MM.1S (cell line): ENCODE results near the gene NDUFAF3.

Source experiments
- DNase-seq: peaks from one replicate; pipeline ENCODE4 v3.0.0-alpha.2; 2015
- H2AFZ ChIP-seq: fragments of 300-600 bp; sonication (generic); 2 replicates; pipeline ENCODE4 v1.6.0; 2016; ENCODE audit warnings: antibody characterized with exemption, low read length
- H3F3A ChIP-seq: fragments of 300-600 bp; sonication (generic); 2 replicates; pipeline ENCODE4 v1.6.1; 2016; ENCODE audit warnings: mild to moderate bottlenecking, antibody characterized with exemption, low read length, moderate library complexity, mixed read lengths; ENCODE audit not compliant: insufficient read depth
- H3K27ac ChIP-seq: fragments of 300-600 bp; sonication (generic); 2 replicates; pipeline ENCODE4 v1.5.1; 2016; ENCODE audit warnings: mild to moderate bottlenecking, low read length
- H3K27me3 ChIP-seq: fragments of 300-600 bp; sonication (generic); replicated peaks from 2 replicates; pipeline ENCODE4 v1.6.0; 2016; ENCODE audit warnings: low read length; ENCODE audit not compliant: insufficient read depth
- H3K36me3 ChIP-seq: fragments of 300-600 bp; sonication (generic); replicated peaks from 2 replicates; pipeline ENCODE4 v1.6.1; 2016; ENCODE audit warnings: mild to moderate bottlenecking, low read length, mixed read lengths; ENCODE audit not compliant: insufficient read depth
- H3K4me1 ChIP-seq: fragments of 300-600 bp; sonication (generic); 2 replicates; pipeline ENCODE4 v1.6.1; 2016; ENCODE audit warnings: low read length, mixed read lengths
- H3K4me2 ChIP-seq: fragments of 300-600 bp; sonication (generic); 2 replicates; pipeline ENCODE4 v1.6.0; 2016; ENCODE audit warnings: low read depth, low read length
- H3K4me3 ChIP-seq: fragments of 300-600 bp; sonication (generic); 2 replicates; pipeline ENCODE4 v1.5.1; 2016; ENCODE audit warnings: low read length, mixed read lengths
- H3K79me2 ChIP-seq: fragments of 300-600 bp; sonication (generic); 2 replicates; pipeline ENCODE4 v1.6.1; 2016; ENCODE audit warnings: mixed run types, low read length, mixed read lengths
- H3K9ac ChIP-seq: fragments of 300-600 bp; sonication (generic); 2 replicates; pipeline ENCODE4 v1.6.1; 2016; ENCODE audit warnings: low read length, mixed read lengths
- H3K9me2 ChIP-seq: fragments of 300-600 bp; sonication (generic); replicated peaks from 2 replicates; pipeline ENCODE4 v1.6.1; 2016; ENCODE audit warnings: mild to moderate bottlenecking, low read length, mixed read lengths; ENCODE audit not compliant: insufficient read depth
- H3K9me3 ChIP-seq: fragments of 300-600 bp; sonication (generic); replicated peaks from 2 replicates; pipeline ENCODE4 v1.6.1; 2016; ENCODE audit warnings: mild to moderate bottlenecking, low read length, mixed read lengths; ENCODE audit not compliant: insufficient read depth
- H4K20me1 ChIP-seq: fragments of 300-600 bp; sonication (generic); 2 replicates; pipeline ENCODE4 v1.6.1; 2016; ENCODE audit warnings: mild to moderate bottlenecking, low read length, moderate library complexity, mixed read lengths; ENCODE audit not compliant: insufficient read depth
- EZH2 ChIP-seq: fragments of 300-600 bp; sonication (generic); optimal IDR thresholded peaks from 2 replicates; pipeline ENCODE3; 2017; ENCODE audit warnings: low read depth, mild to moderate bottlenecking, antibody characterized with exemption, low read length, mixed read lengths
- EZH2phosphoT487 ChIP-seq: fragments of 300-600 bp; sonication (generic); IDR thresholded peaks from 2 replicates; pipeline ENCODE4 v1.6.1; 2018; ENCODE audit warnings: antibody characterized with exemption, low read length
- TF ChIP-seq, protein P1 (sequence below): fragments of 300-600 bp; sonication (generic); IDR thresholded peaks from 2 replicates; pipeline ENCODE4 v1.5.1; 2016; ENCODE audit warnings: antibody characterized with exemption, low read length, mixed read lengths

NDUFAF3 gene

GRCh38 chr3:49035281-49035680 lies 13.4 kb downstream of the NDUFAF3 start:
- no peak for TF ChIP-seq EZH2
- TF ChIP-seq, protein P1, sequence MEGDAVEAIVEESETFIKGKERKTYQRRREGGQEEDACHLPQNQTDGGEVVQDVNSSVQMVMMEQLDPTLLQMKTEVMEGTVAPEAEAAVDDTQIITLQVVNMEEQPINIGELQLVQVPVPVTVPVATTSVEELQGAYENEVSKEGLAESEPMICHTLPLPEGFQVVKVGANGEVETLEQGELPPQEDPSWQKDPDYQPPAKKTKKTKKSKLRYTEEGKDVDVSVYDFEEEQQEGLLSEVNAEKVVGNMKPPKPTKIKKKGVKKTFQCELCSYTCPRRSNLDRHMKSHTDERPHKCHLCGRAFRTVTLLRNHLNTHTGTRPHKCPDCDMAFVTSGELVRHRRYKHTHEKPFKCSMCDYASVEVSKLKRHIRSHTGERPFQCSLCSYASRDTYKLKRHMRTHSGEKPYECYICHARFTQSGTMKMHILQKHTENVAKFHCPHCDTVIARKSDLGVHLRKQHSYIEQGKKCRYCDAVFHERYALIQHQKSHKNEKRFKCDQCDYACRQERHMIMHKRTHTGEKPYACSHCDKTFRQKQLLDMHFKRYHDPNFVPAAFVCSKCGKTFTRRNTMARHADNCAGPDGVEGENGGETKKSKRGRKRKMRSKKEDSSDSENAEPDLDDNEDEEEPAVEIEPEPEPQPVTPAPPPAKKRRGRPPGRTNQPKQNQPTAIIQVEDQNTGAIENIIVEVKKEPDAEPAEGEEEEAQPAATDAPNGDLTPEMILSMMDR: no peak
- no peak for TF ChIP-seq EZH2phosphoT487
- Histone ChIP-seq H3K4me2 (no peak overlapping the region), H3K79me2 (no peaks in the 10 kb centered on the region), H2AFZ (no peak overlapping the region), H4K20me1 (no peaks in the 10 kb centered on the region), H3K9me2 (no peaks in the 10 kb centered on the region), H3K9ac (no peak overlapping the region), H3K27me3 (no peaks in the 10 kb centered on the region), H3K27ac (no peak overlapping the region), H3K4me1 (no peaks in the 10 kb centered on the region), H3K36me3 (peaks cover 9% of the 10 kb centered on the region; the same call in 1 of the 2 replicates), H3F3A (peaks cover 2% of the 10 kb centered on the region), H3K4me3 (no peak overlapping the region), H3K9me3 (no peaks in the 10 kb centered on the region)
- DNase-seq: no peak

- Histone ChIP-seq H3K4me2 (no peak overlapping the region), H3F3A (no peaks in the 10 kb centered on the region), H3K27ac (no peak overlapping the region), H3K4me3 (no peak overlapping the region), H3K27me3 (no peaks in the 10 kb centered on the region), H3K9me3 (no peaks in the 10 kb centered on the region), H3K36me3 (peaks cover 9% of the 10 kb centered on the region; the same call in 1 of the 2 replicates), H3K9ac (no peak overlapping the region), H3K4me1 (no peaks in the 10 kb centered on the region), H2AFZ (no peak overlapping the region), H4K20me1 (no peaks in the 10 kb centered on the region), H3K79me2 (peaks cover 14% of the 10 kb centered on the region), H3K9me2 (no peaks in the 10 kb centered on the region)
- TF ChIP-seq, protein P1: no peak
- TF ChIP-seq EZH2phosphoT487 (no peak), EZH2 (no peak)
- no peak for DNase-seq
Measured at GRCh38 chr3:49053543-49053942, 31.6 kb downstream of the NDUFAF3 start.

- Histone ChIP-seq H4K20me1 (no peaks in the 10 kb centered on the region), H3K4me3 (no peak overlapping the region), H3K27me3 (no peaks in the 10 kb centered on the region), H3K9ac (no peak overlapping the region), H3F3A (no peaks in the 10 kb centered on the region), H3K9me3 (no peaks in the 10 kb centered on the region), H3K27ac (no peak overlapping the region), H3K4me2 (no peak overlapping the region), H3K36me3 (peaks cover 9% of the 10 kb centered on the region; the same call in 1 of the 2 replicates), H2AFZ (no peak overlapping the region), H3K79me2 (peaks cover 14% of the 10 kb centered on the region), H3K9me2 (no peaks in the 10 kb centered on the region), H3K4me1 (no peaks in the 10 kb centered on the region)
- DNase-seq: no peak
- TF ChIP-seq EZH2phosphoT487 (no peak), EZH2 (no peak)
- TF ChIP-seq, protein P1: no peak
Measured at GRCh38 chr3:49054344-49054862, 32.5 kb downstream of the NDUFAF3 start.
